NCI-H82 treated with DMSO at 0.1 percent for 48 hours (cell line): ENCODE measurements around the gene SLC13A4.
"Not testable (repeated sequence)": the region's sequence is repeated elsewhere in the genome, so short reads cannot be mapped to it uniquely, and the experiment has no call there.

Experiments
- DNase-seq: peaks from one replicate; lab custom pipeline; 2025; ENCODE audit not compliant: unreplicated experiment; lab: John Stamatoyannopoulos, UW

The SLC13A4 gene

GRCh38 chr7:135666846-135667245, 61.1 kb downstream of the SLC13A4 start:
- DNase-seq, result no peak

DNA sequence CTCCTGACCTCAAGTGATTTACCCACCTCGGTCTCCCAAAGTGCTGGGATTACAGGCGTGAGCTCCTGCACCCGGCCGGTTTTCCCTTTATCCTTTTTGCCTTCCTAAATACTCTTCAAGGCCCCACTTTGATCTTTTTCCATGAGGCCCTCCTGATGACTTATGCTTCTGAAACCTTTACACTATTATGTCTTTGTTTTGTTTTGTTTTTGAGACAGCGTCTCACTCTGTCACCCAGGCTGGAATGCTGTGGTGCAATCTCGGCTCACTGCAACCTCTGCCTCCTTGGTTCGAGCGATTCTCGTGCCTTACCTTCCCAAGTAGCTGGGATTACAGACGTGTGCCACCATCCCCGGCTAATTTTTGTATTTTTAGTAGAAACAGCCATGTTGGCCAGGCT, 61.8 kb downstream of the SLC13A4 start:
- no peak for DNase-seq

GRCh38 chr7:135665042-135665441, 62.9 kb downstream of the SLC13A4 start:
- DNase-seq, result no peak

DNA sequence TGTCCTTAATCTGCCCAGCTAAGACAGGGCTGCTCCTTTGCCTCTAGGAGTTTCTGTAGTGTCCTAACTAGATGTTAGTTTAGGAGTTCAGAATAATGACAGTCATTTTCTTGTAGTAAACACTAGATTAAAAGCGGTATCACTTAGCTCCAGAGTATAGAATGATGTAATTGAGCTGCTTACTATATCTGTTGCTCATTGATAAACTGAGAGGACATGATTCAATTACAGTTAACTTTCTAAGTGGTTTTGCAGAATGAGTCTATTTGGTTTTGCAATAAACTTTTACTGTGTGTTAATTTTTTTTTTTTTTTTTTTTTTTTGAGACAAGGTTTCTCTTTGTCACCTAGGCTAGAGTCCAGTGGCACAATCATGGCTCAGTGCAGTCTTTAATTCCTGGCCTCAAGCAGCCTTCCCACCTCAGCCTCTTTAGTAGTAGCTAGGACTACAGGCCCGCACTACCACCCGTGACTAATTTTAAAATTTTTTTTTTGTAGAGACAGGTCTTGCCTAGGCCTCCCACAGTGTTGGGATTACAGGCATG, 63.9 kb downstream of the SLC13A4 start:
- peak; percentile 91 for DNase-seq

GRCh38 chr7:135662373-135663114, 65.4 kb downstream of the SLC13A4 start, which contains the start of gene STMP1:
Gene STMP1, plus strand, starts transcription at chr7:135662514.
- DNase-seq, result peak; percentile 63

DNA sequence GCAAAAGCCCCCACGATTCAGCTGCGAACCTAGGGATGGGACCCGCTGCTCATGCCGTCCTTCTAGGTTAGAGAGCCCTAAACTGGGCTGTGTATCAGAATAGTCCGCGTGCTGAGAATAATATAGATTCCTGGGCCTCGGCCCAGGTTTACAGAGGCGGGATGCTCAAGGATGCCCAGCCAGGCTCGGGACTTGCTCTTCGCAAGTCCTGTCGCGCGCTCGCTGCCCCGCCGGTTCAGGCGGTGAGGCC, 65.9 kb downstream of the SLC13A4 start:
- DNase-seq, result no peak

GRCh38 chr7:135661311-135662122, 66.5 kb downstream of the SLC13A4 start:
- DNase-seq, result no peak

DNA sequence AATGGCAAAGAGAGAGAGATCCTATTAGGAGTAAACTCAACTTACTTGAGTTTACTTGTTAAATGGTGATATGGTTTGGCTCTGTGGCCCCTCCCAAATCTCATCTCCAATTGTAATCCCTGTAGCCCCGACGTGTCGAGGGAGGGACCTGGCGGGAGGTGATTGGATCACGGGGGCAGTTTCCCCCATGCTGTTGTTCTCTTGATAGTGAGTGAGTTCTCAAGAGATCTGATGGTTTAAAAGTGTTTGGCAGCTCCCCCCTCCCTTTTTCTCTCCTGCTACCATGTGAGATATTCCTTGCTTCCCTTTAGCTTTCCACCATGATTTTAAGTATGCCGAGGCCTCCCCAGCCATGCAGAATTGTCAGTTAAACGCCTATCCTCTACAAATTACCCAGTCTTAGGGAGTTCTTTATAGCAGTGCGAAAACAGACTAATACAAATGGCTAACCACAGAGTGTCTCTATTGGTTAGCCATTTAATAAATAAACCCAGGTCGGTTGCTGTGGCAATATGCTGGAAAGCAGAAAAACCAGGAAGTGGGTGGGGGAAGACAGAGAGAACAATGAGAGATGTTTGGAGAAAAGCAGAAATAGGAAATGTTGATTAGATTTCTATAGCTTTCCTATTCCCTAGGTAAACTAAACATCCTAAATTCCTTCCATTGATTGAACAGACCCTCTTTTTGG, 68.7 kb downstream of the SLC13A4 start:
- DNase-seq, result no peak

GRCh38 chr7:135658564-135658963, 69.4 kb downstream of the SLC13A4 start:
- no peak for DNase-seq

GRCh38 chr7:135653340-135654080, 74.5 kb downstream of the SLC13A4 start:
- no peak for DNase-seq

DNA sequence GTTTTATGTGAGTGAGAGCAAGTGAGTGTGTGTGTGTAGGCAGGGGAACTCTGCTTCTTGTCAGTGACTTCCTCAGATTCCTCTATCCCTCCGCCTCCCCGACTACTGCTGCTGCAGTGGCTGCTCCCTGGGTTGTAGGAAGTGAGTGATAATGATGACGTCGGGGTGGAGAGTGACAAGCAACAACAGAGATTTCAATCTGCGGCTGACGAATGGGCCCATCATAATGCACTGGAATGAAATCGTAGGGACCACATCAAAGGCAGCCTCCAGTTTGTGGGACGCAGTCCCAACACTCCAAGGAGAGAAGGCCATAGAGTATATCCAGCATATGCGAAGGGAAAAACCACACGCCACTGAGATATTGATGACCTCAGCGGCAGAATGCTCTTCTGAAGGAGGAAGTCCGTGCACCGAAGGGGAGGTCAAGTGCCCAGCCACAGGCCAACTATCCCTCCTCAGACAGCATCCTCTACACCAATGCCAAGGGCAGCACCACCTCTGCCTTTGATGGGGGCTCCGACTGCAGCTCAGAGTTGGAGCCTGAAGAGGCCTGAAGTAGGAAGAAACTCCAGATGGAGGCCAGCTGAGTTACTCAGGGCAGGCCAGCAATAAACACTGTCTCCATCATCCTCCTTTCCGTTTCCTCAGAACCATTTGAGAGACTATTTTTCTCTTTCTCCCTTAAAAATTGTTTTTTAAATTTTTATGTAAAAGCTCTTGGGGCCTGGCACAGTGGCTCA, 77.0 kb downstream of the SLC13A4 start:
- DNase-seq, result no peak

DNA sequence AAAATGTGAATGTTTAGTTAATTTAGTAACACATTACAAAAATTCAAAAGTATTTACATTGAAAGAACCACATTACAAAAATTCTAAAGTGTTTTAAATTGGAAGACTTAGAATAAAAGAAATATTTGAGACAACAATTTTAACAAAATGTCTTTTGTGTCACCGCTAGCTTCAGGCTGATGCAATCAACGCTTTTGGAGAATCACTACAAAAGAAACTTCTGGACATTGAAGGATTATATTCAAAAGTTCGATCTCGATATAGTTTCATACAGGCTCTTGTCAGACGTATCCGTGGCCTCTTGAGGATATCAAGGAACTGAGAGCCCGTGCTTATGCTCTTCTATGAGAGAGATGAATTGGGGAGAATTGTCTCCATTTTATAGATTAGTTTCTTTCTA, 79.8 kb downstream of the SLC13A4 start:
- DNase-seq, result no peak

- DNase-seq, result no peak
These were observed 80.2 kb downstream of the SLC13A4 start for GRCh38 chr7:135647755-135648154.

DNA sequence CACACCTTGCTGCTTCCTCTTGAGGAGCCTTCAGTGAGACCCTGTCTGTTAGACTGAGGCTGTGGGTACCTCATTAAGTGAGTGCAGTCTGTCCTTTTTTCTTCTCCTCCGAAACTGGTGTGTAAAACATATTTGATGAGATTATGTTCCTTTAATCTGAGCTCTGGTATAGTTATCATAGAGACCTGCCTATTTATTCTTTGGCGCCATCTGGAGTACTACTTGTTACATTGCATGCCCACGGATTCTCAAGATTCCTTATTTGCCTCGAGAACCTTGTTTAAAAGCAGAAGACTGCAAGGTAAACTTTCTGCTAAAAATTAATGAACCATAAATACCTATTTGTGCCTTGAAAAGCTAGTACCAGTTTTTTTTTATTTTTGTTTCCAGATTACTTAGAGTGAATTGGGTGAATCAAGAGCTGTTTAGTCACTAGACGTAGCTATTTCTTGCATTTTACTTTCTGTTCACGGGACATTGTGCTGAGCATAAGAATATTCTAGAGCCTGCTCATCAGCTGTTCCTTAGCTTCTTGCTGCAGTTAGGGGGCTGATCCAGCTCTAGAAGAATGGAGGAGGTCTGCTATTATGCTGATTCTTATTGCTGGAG, 82.6 kb downstream of the SLC13A4 start:
- peak; percentile 32 for DNase-seq

- no peak for DNase-seq
These were observed 83.3 kb downstream of the SLC13A4 start for GRCh38 chr7:135644729-135645128.

DNA sequence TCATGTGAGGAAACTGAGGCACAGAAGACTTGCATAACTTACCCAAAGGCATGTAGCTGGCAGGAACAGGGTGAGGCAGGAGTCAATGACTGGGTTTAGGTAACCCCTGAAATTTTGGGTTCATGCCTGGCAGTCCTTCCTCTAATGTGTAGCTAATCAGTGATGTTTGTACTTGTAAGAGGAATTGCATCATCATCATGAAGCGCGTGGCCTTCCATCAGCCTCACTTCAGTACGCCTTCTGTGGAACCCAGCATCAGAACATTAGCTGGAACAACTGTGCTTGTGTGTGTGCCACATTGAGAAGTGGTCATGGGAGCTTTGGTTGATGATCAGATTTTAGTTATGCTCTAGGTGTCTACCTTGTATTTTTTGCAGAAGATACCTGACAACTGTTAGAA, 83.8 kb downstream of the SLC13A4 start:
- no peak for DNase-seq

GRCh38 chr7:135639690-135640089, 88.3 kb downstream of the SLC13A4 start:
- not testable (repeated sequence) for DNase-seq

DNA sequence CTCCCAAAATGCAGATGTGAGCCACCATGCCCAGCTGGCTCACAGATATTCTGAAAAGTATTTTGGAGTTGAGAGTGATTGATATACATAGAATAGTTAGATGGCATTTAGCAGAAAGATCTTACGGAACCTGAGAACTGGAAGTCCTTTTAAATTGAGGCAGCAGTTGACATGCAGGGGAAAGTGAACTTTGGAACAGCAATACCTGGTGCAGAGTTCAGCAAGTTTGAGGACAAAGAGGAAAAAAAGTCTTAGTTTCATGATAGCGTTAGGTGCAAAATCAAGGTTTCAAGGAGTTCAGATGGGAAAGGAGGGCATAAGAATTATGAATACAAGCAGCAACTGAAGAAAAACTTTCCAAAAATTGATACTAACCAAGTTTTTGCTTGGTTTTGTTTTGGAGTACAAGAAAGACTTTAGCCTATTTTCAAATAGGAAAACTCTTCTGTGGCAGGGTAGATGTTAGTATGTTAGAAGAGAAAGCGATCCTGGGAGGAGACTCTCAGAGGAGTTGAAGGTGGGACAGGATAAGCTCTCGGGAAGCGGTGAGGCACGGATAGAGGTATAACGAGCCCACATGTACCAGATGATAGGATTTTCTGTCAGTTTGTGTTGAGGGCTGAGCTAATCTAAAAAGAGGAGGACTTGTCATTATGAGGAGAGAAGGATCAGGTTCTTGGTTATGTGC, 93.7 kb downstream of the SLC13A4 start:
- no peak for DNase-seq
